Mucosa of stomach (tissue), 1 donor: ENCODE measurements around the gene ANAPC5.
"Not testable (repeated sequence)": the region's sequence is repeated elsewhere in the genome, so short reads cannot be mapped to it uniquely, and the experiment has no call there.

Experiments
- H3K27me3 ChIP-seq: one replicate; pipeline ENCODE4 v1.7.0; 2013; ENCODE audit warnings: mild to moderate bottlenecking, low read length; ENCODE audit not compliant: control insufficient read depth, insufficient read depth
- H3K36me3 ChIP-seq: one replicate; pipeline ENCODE4 v1.7.0; 2013; ENCODE audit warnings: low read length; ENCODE audit not compliant: control insufficient read depth, insufficient read depth
- H3K4me1 ChIP-seq: one replicate; pipeline ENCODE4 v1.7.0; 2013; ENCODE audit warnings: mild to moderate bottlenecking, low read length; ENCODE audit not compliant: control insufficient read depth, insufficient read depth
- H3K4me3 ChIP-seq: one replicate; pipeline ENCODE4 v1.7.0; 2013; ENCODE audit warnings: low read length
- H3K9ac ChIP-seq: one replicate; pipeline ENCODE4 v1.7.0; 2013; ENCODE audit warnings: mild to moderate bottlenecking, low read length, moderate library complexity
- H3K9me3 ChIP-seq: one replicate; pipeline ENCODE4 v1.7.0; 2013; ENCODE audit warnings: mild to moderate bottlenecking, low read length, moderate library complexity; ENCODE audit not compliant: control insufficient read depth
- donor health status: Pancreatic carcinoma.

Gene ANAPC5

DNA sequence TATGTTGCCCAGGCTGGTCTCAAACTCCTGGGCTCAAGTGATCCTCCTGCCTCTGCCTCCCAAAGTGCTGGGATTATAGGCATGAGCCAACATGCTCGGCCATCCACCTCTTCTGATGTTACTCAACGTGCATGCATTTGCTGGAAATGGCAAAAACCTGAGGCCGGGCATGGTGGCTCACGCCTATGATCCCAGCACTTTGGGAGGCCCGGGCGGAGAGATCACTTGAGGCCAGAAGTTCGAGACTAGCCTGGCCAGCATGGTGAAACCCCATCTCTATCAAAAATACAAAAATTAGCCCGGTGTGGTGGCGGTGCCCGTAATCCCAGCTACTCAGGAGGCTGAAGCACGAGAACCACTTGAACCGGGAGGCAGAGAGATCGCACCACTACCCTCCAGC, 53.8 kb downstream of the ANAPC5 start:
- H3K27me3 ChIP-seq, H3K9ac ChIP-seq, H3K9me3 ChIP-seq, H3K4me3 ChIP-seq, H3K36me3 ChIP-seq: not testable (repeated sequence)
- H3K4me1 ChIP-seq = peaks cover 14% of the 10 kb centered on the region

DNA sequence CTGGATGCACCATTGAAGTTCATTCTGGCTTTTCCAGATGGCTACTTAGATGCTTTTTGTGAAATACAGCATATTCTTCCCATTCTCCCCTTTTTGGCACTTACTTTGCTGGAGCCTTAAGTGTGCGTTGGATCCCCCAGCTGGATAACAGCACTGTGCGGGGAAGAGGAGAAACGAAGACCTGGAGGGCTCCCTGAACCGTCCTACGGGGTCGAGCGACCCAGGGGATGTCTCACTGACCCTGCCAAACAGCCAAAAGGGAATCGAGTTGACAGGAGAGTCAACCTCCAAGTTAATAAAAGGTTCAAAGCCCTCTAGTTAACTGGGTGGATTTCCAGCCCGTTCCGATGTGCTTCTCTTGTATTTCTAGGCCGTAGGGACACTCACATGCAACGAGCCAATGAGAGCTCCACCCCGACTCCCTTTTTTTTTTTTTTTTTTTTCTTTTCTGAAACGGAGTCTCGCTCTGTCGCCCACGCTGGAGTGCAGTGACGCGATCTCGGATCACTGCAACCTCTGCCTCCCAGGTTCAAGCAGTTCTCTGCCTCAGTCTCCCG, 54.7 kb downstream of the ANAPC5 start:
- Histone ChIP-seq H3K4me3 (peak overlapping the region; percentile 62), H3K9me3 (no peaks in the 10 kb centered on the region), H3K36me3 (no peaks in the 10 kb centered on the region), H3K4me1 (peaks cover 14% of the 10 kb centered on the region), H3K27me3 (no peaks in the 10 kb centered on the region), H3K9ac (peak overlapping the region; percentile 73)

DNA sequence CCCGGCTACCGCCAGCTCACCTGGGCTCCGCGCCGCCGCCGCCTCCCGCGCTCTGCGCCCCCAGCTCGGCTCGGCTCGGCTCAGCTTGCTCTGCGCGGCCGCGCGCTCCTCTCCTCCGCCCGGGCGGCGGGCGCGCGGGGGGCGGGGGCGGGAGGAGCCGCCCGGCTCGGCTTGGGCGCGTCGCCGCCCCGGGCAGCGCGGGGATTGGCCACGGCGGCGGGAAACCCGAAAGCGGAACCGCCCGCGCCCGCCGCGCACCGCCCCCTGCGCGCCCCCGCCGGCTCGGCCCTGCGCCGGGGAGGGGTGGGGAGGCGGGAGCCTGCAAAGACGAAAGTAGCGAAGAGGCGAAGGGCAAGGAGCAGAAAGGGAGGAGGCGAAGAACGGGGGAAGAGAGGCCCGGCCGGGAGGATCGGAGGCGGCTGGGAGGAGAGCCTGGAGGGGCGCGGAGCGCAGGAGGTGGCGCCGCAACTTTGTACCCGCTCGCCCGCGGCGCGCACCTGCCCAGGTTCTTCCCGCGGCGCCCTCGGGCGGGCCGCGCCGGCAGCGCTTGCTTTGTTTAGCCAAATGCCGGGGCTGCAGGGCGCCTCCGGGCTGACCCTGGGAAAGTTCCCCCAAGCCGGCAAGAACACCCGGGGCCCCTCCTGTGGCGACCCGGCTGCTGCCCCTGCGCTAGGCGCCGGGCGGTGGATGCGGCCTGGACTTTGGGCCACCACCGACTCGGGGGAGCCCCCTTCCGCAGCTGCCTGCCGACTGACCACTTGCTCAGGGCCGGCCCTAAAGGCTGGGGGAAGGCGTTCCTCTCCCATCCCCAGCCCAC, 55.4 kb downstream of the ANAPC5 start, which contains the start of gene CAMKK2:
Gene CAMKK2, minus strand, starts transcription at position 92 of the 817 bp plus-strand sequence. CDS start 22,183 bp downstream, outside the sequence.
- no peaks in the 10 kb centered on the region for H3K27me3 ChIP-seq
- H3K9me3 ChIP-seq = no peaks in the 10 kb centered on the region
- peaks cover 14% of the 10 kb centered on the region for H3K4me1 ChIP-seq
- no peaks in the 10 kb centered on the region for H3K36me3 ChIP-seq
- peak within 1 kb of the TSS; percentile 81 for H3K9ac ChIP-seq
- H3K4me3 ChIP-seq = peak within 1 kb of the TSS; percentile 90

DNA sequence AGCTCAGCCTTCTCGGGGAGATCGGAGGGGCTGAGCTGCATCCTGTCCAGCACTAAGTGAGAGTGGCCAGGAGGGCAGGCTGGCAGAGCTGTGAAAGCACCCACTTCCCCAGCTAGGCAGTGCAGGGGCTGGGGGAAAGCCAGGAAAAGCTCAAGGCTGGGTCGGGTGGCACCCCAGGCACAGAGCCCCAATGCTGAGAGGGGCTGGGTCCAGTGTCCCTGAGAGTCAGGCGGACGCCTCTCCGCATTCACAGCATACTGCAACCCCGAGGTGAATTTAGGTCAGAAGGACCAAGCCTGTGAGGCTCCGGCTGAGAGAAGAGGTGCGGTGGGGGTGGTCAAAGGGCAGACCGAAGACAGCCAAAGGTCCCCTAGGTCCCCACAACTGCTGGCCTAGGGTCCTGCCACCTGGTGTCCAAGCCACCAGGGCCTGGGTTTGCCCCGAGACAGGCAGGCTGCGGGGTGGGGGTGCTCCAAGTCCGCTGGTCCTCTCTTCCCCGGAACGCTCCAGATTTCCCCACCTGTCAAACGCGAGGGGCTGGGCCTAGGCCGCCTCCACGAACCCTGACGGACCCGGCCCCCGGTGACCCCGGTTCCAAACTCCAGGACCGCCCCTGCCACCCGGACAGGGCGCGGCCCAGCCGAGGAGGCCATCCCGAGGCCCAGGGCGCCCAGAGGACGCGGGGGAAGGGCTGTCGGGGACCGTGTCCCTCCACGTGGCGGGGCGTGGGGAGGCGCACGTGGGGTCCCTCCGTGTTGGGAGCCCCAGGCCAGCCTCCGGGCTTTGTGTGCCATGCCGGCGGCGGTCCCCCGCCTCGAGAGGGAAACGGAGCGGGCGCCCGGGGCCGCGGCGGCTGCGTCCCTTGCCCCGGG, 56.2 kb downstream of the ANAPC5 start:
- peaks cover 14% of the 10 kb centered on the region for H3K4me1 ChIP-seq
- peak overlapping the region; percentile 81 for H3K9ac ChIP-seq
- peak overlapping the region; percentile 90 for H3K4me3 ChIP-seq
- H3K27me3 ChIP-seq = no peaks in the 10 kb centered on the region
- no peaks in the 10 kb centered on the region for H3K9me3 ChIP-seq
- no peaks in the 10 kb centered on the region for H3K36me3 ChIP-seq

DNA sequence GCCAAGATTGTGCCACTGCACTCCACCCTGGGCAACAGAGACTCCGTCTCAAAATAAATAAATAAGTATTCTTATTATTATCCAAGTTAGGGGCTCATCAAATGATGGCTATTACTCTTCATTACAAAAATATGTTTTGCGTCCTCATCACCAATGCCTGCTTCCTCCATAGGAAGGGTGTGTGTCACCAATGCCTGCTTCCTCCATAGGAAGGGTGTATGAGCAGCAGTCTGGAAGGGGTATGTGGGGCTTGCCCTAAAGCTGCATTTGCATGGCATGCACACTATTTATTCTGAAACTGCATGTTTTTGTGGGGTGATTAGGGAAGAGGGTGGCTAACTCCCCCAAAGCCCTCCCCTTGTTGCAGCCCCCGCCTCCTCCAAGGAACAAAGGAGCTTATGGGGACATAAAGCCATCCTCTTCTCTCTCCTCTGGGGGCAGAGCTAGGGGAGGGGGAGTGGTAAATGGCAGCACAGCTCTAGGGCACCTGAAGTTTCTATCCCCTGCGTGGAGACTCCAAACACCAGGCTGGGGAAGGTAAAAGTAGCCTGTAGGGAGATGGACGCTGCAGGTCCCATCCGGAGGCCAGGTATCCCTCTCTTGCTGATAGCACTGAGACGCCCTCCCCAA, 57.0 kb downstream of the ANAPC5 start:
- no peaks in the 10 kb centered on the region for H3K27me3 ChIP-seq
- no peaks in the 10 kb centered on the region for H3K9me3 ChIP-seq
- peak overlapping the region; percentile 81 for H3K9ac ChIP-seq
- H3K4me1 ChIP-seq = peaks cover 14% of the 10 kb centered on the region
- H3K4me3 ChIP-seq = peak overlapping the region; percentile 90
- no peaks in the 10 kb centered on the region for H3K36me3 ChIP-seq

DNA sequence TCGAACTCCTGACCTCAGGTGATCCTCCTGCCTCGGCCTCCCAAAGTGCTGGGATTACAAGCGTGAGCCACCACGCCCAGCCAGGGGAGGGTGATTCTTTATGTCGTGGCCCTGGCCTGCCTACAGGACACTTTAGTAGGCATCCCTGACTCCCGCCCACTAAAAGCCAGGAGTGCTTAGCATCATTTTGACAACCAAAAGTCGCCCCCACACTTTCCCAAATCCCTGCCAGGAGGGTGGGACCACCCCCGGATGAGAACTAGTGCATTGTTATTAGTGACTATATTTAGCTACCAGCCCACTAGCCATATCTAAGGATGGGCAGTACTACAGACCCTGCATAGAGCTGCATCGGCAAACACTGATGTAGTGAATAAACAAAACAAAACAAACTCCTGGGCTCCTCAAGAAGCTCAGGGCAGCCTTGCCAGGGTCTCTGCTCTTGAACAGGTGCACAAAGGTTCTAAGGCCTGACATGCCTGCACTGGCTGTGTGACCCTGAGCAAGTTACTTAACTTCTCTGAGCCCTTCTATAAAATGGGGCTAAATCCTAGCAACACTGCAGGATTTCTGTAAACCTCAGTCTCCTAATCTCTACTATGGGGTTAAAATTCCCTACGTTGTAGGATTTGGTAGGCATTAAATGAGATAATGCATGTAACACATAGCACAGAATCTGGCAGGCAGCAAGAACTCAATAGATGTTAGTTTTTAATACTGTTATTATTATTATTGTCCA, 57.9 kb downstream of the ANAPC5 start:
- Histone ChIP-seq H3K9ac (no peak overlapping the region), H3K27me3 (no peaks in the 10 kb centered on the region), H3K9me3 (no peaks in the 10 kb centered on the region), H3K4me1 (peaks cover 14% of the 10 kb centered on the region), H3K36me3 (no peaks in the 10 kb centered on the region), H3K4me3 (no peak overlapping the region)

DNA sequence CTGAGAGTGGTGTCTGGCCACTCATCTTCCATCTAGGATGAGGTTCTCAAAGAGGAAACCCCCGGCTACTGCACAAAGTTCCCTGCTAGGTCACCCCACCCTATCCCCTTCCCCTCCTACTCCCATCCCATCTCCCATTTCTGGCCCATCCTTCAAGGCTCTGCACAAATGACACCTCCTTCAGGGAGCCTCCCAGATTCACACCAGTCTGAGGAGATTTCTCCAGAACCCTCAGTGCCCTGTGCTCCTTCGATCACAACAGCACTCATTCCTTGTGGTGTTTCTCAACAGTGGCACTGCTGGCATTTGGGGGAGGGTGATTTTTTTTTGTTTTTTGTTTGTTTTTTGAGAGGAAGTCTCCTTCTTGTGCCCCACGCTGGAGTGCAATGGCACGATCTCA, 58.6 kb downstream of the ANAPC5 start:
- Histone ChIP-seq H3K4me3 (no peak overlapping the region), H3K36me3 (no peaks in the 10 kb centered on the region), H3K9ac (no peak overlapping the region), H3K4me1 (peaks cover 14% of the 10 kb centered on the region), H3K27me3 (no peaks in the 10 kb centered on the region), H3K9me3 (no peaks in the 10 kb centered on the region)

DNA sequence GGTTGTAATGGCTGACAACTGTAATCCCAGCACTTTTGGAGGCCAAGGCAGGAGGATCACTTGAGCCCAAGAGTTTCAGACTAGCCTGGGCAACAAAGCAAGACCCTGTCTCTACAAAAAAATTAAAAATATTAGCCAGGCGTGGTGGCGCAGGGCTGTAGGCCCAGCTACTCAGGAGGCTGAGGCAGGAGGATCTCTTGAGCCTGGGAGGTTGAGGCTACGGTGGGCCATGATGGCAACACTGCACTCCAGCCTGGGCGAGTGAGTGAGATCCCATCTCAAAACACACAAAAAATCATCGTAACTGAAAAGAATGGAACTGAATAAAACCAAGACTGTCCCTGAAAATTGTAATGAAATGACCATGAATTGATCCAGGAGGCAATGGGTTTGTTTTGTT, 61.8 kb downstream of the ANAPC5 start:
- H3K36me3 ChIP-seq = no peaks in the 10 kb centered on the region

DNA sequence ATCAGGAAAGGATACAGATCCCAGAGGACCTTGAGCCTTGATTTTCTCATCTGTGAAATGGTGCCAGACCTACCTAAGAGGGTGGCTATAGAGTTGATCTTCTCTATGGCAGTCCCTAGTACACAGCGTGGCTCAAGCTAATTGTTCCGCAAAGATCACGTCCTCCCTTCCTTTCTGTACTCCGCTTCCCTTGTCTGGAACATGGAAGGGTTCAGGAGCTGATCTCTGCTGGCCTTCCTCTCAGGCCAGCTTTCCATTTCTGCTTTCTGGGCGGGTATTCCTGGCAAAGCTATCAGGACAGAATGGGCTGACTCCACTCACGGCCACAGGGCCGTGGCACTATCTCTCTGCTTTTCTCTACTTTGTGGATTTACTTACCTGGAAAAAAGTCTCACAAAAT, 62.2 kb downstream of the ANAPC5 start:
- no peaks in the 10 kb centered on the region for H3K27me3 ChIP-seq
- H3K4me1 ChIP-seq = no peaks in the 10 kb centered on the region
- no peak overlapping the region for H3K4me3 ChIP-seq
- no peaks in the 10 kb centered on the region for H3K9me3 ChIP-seq
- H3K36me3 ChIP-seq = no peaks in the 10 kb centered on the region
- H3K9ac ChIP-seq = no peak overlapping the region

More for the DNA sequence above, 61.8 kb downstream of the ANAPC5 start:
- Histone ChIP-seq H3K27me3 (no peaks in the 10 kb centered on the region), H3K4me3 (no peak overlapping the region), H3K4me1 (peaks cover 4% of the 10 kb centered on the region), H3K9me3 (no peaks in the 10 kb centered on the region), H3K9ac (no peak overlapping the region)

DNA sequence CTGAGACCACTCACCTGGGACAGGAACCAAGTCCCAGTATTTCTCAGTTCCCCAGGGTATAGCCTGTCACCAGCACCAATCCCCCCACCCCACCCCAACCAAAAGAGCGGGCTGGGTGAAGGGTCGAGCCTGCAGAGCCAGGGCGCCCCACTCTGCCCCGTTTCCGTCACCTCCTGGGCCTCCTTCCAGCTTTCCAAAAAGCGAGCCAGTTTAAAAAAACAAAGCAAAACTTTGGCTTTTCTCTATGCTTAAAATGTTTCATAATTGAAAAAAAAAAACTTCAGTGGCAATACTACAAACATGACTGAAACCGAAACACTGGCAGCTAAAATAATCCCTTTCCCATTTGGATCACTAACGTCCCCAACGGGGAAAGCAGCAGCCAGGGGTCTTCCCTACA, 63.2 kb downstream of the ANAPC5 start:
- no peak overlapping the region for H3K4me3 ChIP-seq
- no peak overlapping the region for H3K9ac ChIP-seq
- H3K36me3 ChIP-seq = no peaks in the 10 kb centered on the region
- H3K4me1 ChIP-seq = no peaks in the 10 kb centered on the region
- H3K27me3 ChIP-seq = no peaks in the 10 kb centered on the region
- H3K9me3 ChIP-seq = no peaks in the 10 kb centered on the region

DNA sequence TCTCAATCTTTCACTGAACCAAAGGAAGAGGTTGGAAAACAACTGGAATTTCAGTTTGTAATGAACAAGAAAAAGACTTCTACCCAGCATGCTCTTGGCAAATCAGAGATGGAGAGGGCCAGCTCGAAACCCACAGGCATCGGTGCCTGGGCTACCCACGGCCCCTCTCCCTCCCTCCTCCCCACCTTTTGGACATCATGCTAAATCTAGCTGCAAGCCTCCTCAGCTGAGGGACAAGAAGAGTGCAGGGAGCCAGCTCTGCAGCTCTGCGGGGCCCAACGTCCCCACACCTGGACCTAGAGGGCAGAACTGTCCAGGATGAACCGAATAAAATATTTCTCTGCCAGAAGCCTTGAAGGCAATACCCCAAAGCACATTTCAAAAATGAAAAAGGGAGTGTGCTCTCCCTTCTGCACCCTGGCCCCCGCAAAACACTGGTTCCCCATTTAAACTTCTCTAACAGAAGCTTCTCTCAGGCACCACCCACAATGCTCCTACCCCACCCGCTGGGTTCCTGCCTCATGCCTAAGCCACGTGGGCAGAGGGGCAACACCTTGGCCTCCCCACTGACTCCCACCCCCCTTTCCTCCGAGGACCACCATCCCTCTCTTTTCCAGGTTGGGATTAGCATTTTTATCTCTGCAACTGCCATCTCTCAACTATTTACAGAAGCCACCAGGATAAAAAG, 63.9 kb downstream of the ANAPC5 start:
- H3K9ac ChIP-seq = no peak overlapping the region
- H3K27me3 ChIP-seq = no peaks in the 10 kb centered on the region
- no peak overlapping the region for H3K4me3 ChIP-seq
- H3K36me3 ChIP-seq = no peaks in the 10 kb centered on the region
- no peaks in the 10 kb centered on the region for H3K4me1 ChIP-seq
- no peaks in the 10 kb centered on the region for H3K9me3 ChIP-seq
